NCI-H82 treated with DMSO at 0.1 percent for 48 hours (cell line): Measurements from ENCODE around the gene CMC4.

Experiments used
- DNase-seq: peaks from one replicate; lab custom pipeline; 2025; ENCODE audit not compliant: unreplicated experiment; lab: John Stamatoyannopoulos, UW

Gene CMC4

DNA sequence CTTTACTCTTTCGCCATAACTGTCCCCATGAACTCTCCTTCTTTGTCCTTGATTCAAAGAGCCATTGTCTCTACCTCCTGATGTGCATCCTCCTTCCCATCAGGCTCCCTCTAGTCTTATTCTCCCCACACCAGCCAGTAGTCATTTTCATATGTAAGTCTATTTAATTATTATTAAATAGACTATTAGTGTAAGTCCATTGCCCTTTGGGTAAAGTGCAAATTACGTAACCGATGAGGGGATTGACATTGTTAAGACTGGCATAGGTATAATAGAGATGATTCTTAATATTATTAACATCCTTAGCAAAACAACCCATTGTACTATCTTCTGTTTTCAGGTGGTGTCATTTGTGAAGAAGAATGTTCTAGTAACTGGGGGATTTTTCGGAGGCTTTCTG lies 16.7 kb downstream of the CMC4 start:
- DNase-seq = no peak

DNA sequence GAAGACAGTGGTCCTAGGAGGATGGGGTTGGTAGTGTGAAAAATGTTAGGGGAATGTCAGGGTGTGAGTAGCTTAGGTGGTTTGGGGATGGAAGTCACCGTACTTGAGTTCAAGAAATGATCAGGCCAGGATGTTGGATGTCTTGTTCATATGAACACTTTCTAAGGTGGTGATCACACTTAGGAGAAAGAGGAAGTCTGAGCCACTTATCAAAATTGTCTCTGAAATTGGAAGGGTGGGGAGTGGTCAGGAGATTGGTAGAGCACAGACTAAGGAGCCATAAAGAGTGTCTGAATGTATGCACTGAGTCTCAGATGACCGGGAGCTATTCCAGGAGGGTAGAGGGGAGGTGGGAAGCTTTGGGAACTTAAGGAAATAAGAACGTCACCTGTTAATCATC lies 17.3 kb downstream of the CMC4 start:
- no peak for DNase-seq

DNA sequence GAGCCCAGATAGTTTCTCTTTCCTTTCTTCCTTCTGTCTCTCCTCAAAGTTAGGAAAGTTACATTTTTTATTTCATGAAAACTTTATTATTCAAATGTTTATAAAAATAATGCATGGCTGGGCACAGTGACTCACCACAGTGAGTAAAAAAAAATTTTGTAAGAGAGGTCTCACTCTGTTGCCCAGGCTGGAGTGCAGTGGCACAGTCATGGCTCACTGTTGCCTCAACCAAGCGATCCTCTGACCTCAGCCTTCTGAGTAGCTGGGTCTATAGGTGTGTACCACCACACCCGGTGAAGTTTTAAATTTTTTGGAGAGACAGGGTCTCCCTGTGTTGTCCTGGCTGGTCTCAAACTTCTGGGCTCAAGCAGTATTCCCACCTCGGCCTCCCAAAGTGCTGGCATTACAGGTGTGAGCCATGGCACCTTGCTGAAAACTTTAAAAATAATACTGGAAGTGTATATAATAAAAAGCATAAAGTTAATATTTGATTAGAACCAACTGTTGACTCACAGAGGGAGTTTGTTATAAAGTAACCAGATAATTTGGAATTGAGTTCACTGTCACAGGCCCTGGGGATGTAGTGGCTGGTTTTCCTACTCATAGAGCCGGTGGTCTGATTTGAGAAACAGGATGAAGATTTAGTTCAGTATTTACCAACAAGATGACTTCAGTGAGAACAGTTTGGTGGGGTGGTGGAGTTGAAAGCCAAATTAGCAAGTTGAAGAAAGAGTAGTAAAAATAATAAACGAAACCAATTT lies 18.0 kb downstream of the CMC4 start:
- no peak for DNase-seq

DNA sequence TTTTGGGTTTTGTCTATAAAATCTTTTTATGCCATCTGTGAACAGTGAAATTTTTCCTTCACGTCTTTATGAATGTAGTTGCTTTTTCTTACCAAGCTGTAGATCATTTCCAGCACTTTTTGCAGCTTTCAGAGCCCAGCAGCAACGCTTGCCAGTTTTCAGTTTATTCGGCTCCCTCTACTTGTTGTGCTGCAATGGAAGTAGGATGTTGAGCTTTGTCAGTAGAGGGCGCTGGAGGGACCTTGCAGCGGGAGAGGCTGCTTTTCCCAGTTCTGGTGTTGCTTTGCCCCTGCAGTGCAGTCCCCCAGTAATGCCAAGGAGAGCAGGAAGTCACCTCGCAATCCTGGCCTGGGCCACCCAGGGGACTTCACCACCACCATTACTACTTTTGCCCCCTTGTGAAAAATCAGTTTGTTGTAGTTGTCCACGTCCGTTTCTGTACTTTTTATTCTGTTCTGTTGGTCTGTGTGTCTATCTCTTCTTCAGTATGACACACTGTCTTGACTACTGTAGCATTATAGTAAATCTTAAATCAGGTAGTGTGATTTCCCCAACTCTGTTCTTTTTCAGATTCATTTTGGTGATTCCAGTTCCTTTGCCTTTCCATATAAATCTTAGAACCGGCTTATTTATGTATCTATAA lies 21.8 kb downstream of the CMC4 start:
- no peak for DNase-seq

DNA sequence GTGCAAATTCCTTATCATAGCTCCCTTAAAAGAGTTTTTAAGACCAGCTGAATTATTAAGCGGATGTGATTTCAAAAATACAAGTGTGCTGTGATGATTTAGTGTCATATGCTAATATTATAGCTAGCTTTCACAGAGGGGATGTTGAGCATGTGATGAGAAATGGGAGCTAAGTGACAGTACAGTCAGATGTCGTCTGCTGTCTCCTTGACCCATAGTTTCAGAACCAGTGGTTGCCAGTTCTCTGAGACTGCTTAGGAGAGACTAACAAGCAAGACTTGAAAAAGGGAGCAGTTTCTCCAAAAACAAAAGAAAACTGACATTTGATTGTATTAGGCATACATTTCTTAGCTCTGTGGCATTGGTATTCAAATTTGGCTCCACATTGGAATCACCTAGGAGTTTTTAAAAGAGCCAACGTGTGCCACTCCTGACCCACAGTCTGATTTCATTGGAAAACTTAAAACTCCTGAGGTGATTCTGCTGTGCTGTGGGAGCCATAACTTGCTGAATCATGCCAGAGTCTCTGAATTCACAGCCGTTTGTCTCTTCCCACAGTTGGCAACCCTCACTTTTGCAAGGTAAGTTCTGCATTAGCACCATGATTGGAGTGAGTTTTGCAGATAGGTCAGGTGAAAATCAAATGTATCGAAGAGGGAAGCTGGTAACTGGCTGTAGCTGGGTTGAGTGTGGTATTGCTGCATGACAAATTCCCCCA lies 24.0 kb downstream of the CMC4 start:
- DNase-seq = no peak

DNA sequence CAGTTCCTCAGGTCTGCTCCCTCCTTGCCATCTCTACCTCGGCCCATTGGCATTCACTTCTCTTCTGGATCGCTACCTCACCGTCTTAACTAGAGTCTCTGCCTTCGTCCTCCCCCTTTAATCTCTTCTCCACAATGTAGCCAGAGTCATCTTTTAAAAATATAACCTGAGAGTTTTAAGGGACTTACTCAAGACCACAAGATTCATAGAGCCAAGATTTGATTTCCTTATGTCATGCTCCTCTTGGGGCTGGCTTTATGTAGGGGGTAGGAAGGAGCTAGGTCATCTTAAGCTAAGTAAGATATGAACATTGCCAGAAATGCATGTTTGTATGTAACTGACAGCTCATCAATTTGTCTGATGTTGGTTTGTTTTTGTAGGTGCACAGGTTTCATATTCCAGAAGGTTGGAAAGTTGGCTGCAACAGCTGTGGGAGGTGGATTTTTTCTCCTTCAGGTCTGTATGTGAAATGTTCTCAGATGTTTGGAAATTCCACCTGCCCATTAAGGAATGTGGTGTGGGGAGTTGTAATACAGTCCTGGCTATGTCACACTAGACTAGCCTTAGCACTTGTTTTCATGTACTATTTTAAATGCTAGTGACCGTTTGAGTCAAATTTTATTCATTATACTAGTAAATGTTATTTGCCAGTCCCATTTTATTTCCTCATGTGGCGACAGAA lies 24.7 kb downstream of the CMC4 start:
- DNase-seq = no peak

DNA sequence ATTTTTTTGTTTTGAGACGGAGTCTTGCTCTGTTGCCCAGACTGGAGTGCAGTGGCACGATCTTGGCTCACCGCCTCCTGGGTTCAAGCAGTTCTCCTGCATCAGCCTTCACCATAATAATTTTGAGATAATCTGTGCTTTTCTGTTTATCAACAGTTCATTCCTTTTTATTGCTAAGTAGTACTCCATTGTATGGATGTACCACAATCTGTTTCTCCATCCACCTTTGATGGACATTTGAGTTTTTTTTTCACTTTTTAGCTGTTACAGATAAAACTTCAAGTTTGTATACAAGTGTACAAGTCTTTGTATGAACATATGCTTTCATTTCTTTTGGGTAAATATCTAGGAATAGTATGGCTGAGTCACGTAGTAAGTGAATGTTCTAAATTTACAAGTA lies 35.2 kb downstream of the CMC4 start:
- no peak for DNase-seq

DNA sequence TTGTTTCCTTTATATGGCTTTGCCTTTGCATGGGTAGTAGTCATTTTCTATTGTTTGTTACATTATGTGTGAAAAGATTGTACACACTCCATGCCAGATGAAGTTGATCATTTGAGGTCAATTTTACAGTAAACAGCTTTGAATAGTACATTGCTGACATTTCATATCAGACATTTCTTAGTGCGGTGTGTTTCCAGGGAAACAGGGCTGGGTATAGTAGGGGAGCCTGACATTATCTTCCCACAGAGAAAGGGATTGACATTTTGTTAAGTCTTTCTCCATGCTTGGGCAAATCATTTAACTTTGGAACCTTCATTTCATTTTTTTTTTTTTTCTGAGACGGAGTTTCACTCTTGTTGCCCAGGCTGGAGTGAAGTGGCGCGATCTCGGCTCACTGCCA lies 39.3 kb downstream of the CMC4 start:
- DNase-seq = no peak

DNA sequence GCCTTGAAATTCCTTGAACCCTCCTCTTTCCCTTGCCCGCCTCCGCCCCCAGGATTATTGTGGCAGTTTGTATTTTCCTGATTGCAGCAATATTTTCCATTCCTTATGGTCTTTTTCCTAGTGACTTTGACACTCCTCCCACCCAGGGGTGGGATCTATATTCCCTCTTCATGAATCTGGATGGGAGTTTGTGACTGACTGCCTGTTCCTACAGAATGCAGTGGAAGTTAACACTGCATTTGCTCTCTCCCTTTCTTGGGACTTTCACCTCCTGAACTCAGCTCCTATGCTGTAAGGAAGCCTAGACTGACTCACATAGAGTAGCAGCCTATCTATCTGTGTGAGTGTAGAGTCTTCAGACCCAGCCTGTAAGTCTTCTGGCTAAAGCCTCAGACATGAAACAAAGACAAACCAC lies 42.1 kb downstream of the CMC4 start:
- no peak for DNase-seq

DNA sequence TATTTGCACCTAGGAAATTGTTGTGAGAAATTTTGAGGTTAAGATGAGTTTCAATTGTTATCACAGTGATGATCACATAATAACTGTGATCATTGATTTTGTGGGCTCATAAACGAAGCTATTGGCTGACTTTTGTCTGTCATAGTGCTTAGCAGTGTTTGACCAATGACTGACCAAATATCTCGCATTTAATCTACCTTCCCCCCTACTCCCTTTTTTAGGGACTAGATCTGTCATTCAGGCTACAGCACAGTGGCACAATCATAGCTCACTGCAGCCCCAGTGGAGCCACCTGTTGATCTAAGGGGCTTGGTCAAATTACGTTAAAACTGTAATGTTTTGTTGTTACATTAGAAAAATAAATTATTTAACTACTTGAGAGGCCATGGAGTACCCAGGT lies 42.8 kb downstream of the CMC4 start:
- DNase-seq = peak; percentile 1

DNA sequence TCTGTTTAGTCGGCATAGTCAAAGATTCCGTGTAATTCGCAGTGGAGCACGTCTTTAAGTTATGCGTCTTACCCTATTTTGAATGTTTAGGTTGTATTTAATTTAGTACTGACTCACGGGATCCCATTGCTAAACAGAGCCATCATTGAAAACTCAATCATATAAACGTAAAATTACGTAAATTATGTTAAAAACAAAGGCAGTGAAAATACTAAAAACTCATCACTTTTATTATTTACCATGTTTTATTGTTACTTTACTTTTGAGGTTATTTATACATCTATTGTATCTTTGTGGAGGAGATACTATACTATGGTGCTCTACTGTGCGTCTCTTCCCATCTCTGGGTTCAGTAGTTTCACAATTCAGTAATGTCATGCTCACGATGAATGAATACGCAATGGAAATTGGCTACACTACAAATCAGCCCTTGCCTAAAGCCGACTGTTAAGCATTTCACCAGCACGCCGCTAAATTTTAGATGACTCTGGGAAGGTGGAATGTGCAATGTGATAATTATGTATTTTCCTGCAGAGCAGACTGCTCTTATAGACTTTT lies 43.3 kb downstream of the CMC4 start:
- DNase-seq = no peak

DNA sequence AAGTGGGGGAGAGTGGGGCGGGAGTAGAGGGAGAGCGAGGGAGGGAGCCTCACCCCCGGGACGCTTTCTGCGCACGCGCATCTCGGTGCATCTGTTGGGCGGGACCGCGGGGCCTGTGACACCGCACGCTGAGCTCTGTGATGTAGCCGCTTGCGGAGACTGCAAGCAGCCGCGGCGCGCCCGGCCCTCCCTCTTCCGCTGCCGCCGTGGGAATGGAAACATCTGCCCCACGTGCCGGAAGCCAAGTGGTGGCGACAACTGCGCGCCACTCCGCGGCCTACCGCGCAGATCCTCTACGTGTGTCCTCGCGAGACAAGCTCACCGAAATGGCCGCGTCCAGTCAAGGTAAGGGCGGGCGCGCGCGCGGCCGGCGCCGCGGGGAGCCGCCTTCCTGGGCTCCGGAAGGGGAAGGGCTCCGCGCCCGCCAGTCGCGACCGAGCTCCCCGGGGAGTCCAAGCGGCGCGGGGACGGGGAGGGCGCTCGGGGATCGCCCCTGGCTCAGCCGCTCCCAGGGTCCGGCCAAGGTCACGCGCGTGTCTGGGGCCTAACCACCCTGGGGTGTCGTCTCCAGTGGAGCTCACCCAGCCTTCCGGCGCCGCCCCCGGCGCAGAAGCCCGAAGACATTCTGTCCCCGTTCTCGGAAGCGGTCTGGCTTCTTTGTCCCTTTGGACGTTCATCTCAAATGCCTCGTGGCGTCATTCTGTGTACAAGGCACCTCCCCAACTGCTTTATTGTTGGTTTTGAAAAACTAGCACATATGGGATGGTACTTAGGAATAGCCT lies 44.0 kb downstream of the CMC4 start, which contains the start of gene FUNDC2:
Gene FUNDC2 (plus strand): TSS at position 118 of the 782 bp plus-strand sequence. CDS start 95 bp downstream, at position 213.
- peak; percentile 81 for DNase-seq

DNA sequence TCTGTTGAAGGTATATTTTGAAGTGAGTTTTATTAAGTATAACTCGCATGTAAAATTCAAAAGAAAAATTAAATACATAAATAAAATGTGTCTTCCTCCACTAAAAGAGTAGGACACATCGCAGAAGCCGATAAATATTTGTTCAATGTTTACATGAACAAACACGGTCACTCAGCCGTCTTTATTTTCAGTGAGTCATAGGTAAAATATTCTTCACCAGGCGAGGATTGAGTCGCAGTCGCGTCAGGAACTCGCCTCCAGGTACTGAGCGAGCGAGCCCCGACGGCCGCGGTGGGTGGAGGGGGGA lies 44.6 kb downstream of the CMC4 start:
- no peak for DNase-seq

DNA sequence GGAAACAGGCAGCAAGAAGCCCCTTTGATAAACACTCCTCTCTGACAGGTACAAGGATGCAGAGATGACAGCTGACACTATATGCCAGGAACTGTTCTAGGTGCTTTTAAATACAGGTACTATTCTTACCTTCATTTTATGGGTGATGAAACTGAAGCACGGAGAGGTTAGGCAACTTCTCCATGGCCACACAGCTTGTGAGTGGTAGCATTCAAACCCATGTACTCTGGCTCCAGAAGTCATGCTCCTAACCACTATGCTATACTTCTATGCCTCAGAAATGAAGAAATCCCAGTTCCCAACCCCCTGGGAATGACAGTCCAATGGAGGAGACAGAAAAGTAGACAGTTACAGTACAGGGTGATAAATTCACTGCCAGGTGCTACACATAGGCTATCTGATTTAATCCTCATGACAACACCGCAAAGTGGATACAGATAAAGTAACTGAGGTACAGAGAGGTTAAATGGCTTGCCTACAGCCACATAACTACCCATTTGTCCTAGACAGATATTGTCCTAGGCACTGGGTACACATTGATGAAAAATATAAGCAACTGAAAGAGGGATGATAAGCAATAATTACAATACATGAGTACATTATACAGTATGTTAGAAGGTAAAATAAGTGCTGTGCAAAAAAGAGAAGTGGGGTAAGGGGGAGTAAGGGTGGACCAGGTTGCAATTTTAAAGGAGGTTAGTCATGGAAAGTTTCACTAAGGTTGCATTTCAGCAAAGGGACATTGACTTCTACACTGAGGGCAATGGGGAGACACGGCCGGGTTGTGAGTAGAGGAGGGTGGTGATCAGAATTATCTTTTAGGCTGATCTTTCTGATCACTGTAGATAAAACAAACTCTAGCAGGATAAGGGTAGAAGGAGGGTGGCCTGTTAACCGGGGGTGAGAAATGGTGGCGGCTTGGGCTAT lies 46.8 kb downstream of the CMC4 start:
- DNase-seq = no peak

DNA sequence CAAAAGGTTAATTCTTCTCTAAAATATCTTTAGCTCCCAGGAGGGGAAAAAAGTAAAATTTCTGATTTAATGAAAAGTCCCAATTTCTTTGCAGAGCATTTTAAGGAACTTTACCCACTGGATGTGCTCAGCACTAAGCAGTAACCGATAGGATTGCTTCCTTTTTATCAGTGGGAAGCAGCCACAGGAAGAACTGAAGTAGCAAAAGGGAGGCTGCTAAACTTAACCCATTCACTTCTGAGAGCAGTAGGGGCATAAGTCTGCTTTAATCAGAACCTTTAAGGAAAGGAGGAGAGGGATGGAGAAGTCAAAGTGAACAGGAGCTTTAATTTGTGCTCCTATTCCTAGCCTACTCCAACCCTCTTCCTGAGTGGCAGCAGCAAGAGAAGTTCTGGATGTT lies 48.4 kb downstream of the CMC4 start, which contains the start of gene F8:
Gene F8 (minus strand): TSS at position 139 of the 400 bp plus-strand sequence. CDS start 171 bp downstream, outside the sequence.
- no peak for DNase-seq

DNA sequence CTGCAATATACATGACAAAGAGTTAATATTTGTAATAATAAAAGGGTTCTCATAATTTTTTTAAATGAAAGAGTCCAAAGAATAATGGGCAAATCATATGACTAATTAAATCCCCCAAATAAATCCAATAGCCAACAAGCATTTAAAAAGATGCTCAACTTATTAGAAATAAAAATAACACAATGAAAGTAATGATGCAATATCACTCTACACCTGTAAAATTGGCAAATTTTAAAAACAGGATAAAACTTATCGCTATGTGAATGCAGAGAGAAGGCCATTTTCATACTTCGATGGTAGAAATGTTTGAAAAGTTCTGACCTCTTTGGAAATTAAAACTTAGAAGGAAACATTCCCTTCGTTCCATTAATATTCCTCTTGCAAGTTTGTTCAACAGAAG lies 50.3 kb downstream of the CMC4 start:
- no peak for DNase-seq
